ENCODE results near the gene HOXA3. TPM values are rescaled to one million over a fixed set of nuclear protein-coding genes. Genes with fewer than 3 reads are reported as not detected.

Gene HOXA3
- total RNA-seq, 1 donor from 2014 or later, result 26.4 TPM

- Histone ChIP-seq H3K36me3 (ENCODE audit: control insufficient read depth, insufficient read depth, low read length) (no peaks in the 10 kb centered on the region), H3K27me3 (ENCODE audit: control insufficient read depth, insufficient read depth, low read length) (no peaks in the 10 kb centered on the region), H3K4me3 (ENCODE audit: low read depth, low read length) (peak overlapping the region; percentile 76)
- DNase-seq (ENCODE audit: low read depth), result no peak
- TF ChIP-seq CTCF (IDR thresholded peaks at IDR 0.05; ENCODE audit: insufficient read depth, low read length, poor library complexity, severe bottlenecking), result no peak
These were observed 2.8 kb upstream of the HOXA3 start for GRCh38 chr7:27154901-27155815.

- TF ChIP-seq CTCF (IDR thresholded peaks at IDR 0.05; ENCODE audit: insufficient read depth, low read length, poor library complexity, severe bottlenecking), result no peak
- Histone ChIP-seq H3K36me3 (ENCODE audit: control insufficient read depth, insufficient read depth, low read length) (no peaks in the 10 kb centered on the region), H3K4me3 (ENCODE audit: low read depth, low read length) (peak overlapping the region; percentile 76), H3K27me3 (ENCODE audit: control insufficient read depth, insufficient read depth, low read length) (no peaks in the 10 kb centered on the region)
- no peak for DNase-seq (ENCODE audit: low read depth)
These were observed 2.0 kb upstream of the HOXA3 start for GRCh38 chr7:27154369-27154768.

- Histone ChIP-seq H3K4me3 (ENCODE audit: low read depth, low read length) (peak overlapping the region; percentile 22), H3K36me3 (ENCODE audit: control insufficient read depth, insufficient read depth, low read length) (no peaks in the 10 kb centered on the region), H3K27me3 (ENCODE audit: control insufficient read depth, insufficient read depth, low read length) (no peaks in the 10 kb centered on the region)
- DNase-seq (ENCODE audit: low read depth), result no peak
- TF ChIP-seq CTCF (IDR thresholded peaks at IDR 0.05; ENCODE audit: insufficient read depth, low read length, poor library complexity, severe bottlenecking), result no peak
These were observed 1.1 kb upstream of the HOXA3 start for GRCh38 chr7:27153526-27153925.

- DNase-seq (ENCODE audit: low read depth), result no peak
- no peaks in the 10 kb centered on the region for H3K36me3 ChIP-seq (ENCODE audit: control insufficient read depth, insufficient read depth, low read length)
- H3K27me3 ChIP-seq (ENCODE audit: control insufficient read depth, insufficient read depth, low read length), result no peaks in the 10 kb centered on the region
- peak overlapping the region; percentile 71 for H3K4me3 ChIP-seq (ENCODE audit: low read depth, low read length)
- TF ChIP-seq CTCF (IDR thresholded peaks at IDR 0.05; ENCODE audit: insufficient read depth, low read length, poor library complexity, severe bottlenecking), result no peak
These were observed 546 bp upstream of the HOXA3 start for GRCh38 chr7:27152816-27153442.

GRCh38 chr7:27151341-27151930 lies 947 bp downstream of the HOXA3 start:
- H3K4me3 ChIP-seq (ENCODE audit: low read depth, low read length), result peak overlapping the region; percentile 71
- no peak for TF ChIP-seq CTCF (IDR thresholded peaks at IDR 0.05; ENCODE audit: insufficient read depth, low read length, poor library complexity, severe bottlenecking)
- H3K27me3 ChIP-seq (ENCODE audit: control insufficient read depth, insufficient read depth, low read length), result no peaks in the 10 kb centered on the region
- DNase-seq (ENCODE audit: low read depth), result no peak
- H3K36me3 ChIP-seq (ENCODE audit: control insufficient read depth, insufficient read depth, low read length), result no peaks in the 10 kb centered on the region

All from kidney epithelial cell (primary cell).